ENCODE results near the gene SLC25A21. TPM values are rescaled to one million over a fixed set of nuclear protein-coding genes. Genes with fewer than 3 reads are reported as not detected.

The SLC25A21 gene
- total RNA-seq, 4 donors from 2014 or later = 0.39 to 3.3 (median 1.2) TPM

GRCh38 chr14:36951380-36951911 is 221.0 kb downstream of the SLC25A21 start:
- WGBS = 65% methylated on average over 2 of the region's 2 CpGs
- Histone ChIP-seq H3K9me3 (no peaks in the 10 kb centered on the region), H3K27me3 (no peaks in the 10 kb centered on the region), H3K27ac (replicated peaks in 1 of 4) (no peak overlapping the region), H3K36me3 (no peaks in the 10 kb centered on the region), H3K4me3 (no peak overlapping the region), H3K4me1 (no peaks in the 10 kb centered on the region)
- no peak for TF ChIP-seq EP300 (IDR thresholded peaks at IDR 0.05)
- intact Hi-C loops (cut with DNase I) = no loop called here
- DNase-seq (ENCODE audit: extremely low spot score) = no peak

- Histone ChIP-seq H3K36me3 (no peaks in the 10 kb centered on the region), H3K27ac (replicated peaks in 1 of 4) (no peak overlapping the region), H3K9me3 (no peaks in the 10 kb centered on the region), H3K4me1 (no peaks in the 10 kb centered on the region), H3K27me3 (no peaks in the 10 kb centered on the region), H3K4me3 (no peak overlapping the region)
- intact Hi-C loops (cut with DNase I) = no loop called here
- TF ChIP-seq EP300 (IDR thresholded peaks at IDR 0.05) = no peak
- TF ChIP-seq POLR2A (IDR thresholded peaks at IDR 0.05; ENCODE audit: low read depth) = no peak
- TF ChIP-seq POLR2AphosphoS5 (IDR thresholded peaks at IDR 0.05) = no peak
- TF ChIP-seq CTCF (IDR thresholded peaks at IDR 0.05) = no peak
- no peak for DNase-seq (ENCODE audit: extremely low spot score)
- 79% methylated on average over 1 of the region's 1 CpG for WGBS
Measured at GRCh38 chr14:36950812-36951211, 221.6 kb downstream of the SLC25A21 start.

GRCh38 chr14:36949371-36949770 is 223.0 kb downstream of the SLC25A21 start:
- no peaks in the 10 kb centered on the region for H3K4me1 ChIP-seq
- DNase-seq (ENCODE audit: extremely low spot score) = no peak
- H3K9me3 ChIP-seq = no peaks in the 10 kb centered on the region
- no peak for TF ChIP-seq EP300 (IDR thresholded peaks at IDR 0.05)
- no peak for TF ChIP-seq POLR2AphosphoS5 (IDR thresholded peaks at IDR 0.05)
- no peak for TF ChIP-seq POLR2A (IDR thresholded peaks at IDR 0.05; ENCODE audit: low read depth)
- TF ChIP-seq CTCF (IDR thresholded peaks at IDR 0.05) = no peak
- 83% methylated on average over 2 of the region's 2 CpGs for WGBS
- H3K27me3 ChIP-seq = no peaks in the 10 kb centered on the region
- intact Hi-C loops (cut with DNase I) = loop anchor here (10.0 kb wide), 2 partner anchors 205 to 395 kb away; no protein-coding TSS in a partner anchor
- H3K27ac ChIP-seq (replicated peaks in 1 of 4) = no peak overlapping the region
- H3K4me3 ChIP-seq = no peak overlapping the region
- H3K36me3 ChIP-seq = no peaks in the 10 kb centered on the region

GRCh38 chr14:36948157-36948859 is 224.1 kb downstream of the SLC25A21 start:
- TF ChIP-seq POLR2A (IDR thresholded peaks at IDR 0.05; ENCODE audit: low read depth) (no peak), CTCF (IDR thresholded peaks at IDR 0.05) (no peak), EP300 (IDR thresholded peaks at IDR 0.05) (no peak)
- no peak overlapping the region for H3K27ac ChIP-seq (replicated peaks in 1 of 4)
- H3K27me3 ChIP-seq = no peaks in the 10 kb centered on the region
- DNase-seq (ENCODE audit: extremely low spot score) = no peak
- H3K36me3 ChIP-seq = no peaks in the 10 kb centered on the region
- H3K4me3 ChIP-seq = no peak overlapping the region
- intact Hi-C loops (cut with DNase I) = loop anchor here (10.0 kb wide), 2 partner anchors 206 to 394 kb away; no protein-coding TSS in a partner anchor
- WGBS = 88% methylated on average over 5 of the region's 5 CpGs
- no peaks in the 10 kb centered on the region for H3K4me1 ChIP-seq
- no peaks in the 10 kb centered on the region for H3K9me3 ChIP-seq

GRCh38 chr14:36947362-36947761 is 225.0 kb downstream of the SLC25A21 start:
- H3K4me1 ChIP-seq = no peaks in the 10 kb centered on the region
- no peaks in the 10 kb centered on the region for H3K27me3 ChIP-seq
- no peak overlapping the region for H3K27ac ChIP-seq (replicated peaks in 1 of 4)
- no peak for DNase-seq (ENCODE audit: extremely low spot score)
- H3K9me3 ChIP-seq = no peaks in the 10 kb centered on the region
- 76% methylated on average over 1 of the region's 1 CpG for WGBS
- no peak for TF ChIP-seq EP300 (IDR thresholded peaks at IDR 0.05)
- TF ChIP-seq POLR2A (IDR thresholded peaks at IDR 0.05; ENCODE audit: low read depth) = no peak
- no peak for TF ChIP-seq CTCF (IDR thresholded peaks at IDR 0.05)
- no peak for TF ChIP-seq POLR2AphosphoS5 (IDR thresholded peaks at IDR 0.05)
- intact Hi-C loops (cut with DNase I) = loop anchor here (10.0 kb wide), 2 partner anchors 207 to 393 kb away; no protein-coding TSS in a partner anchor
- H3K36me3 ChIP-seq = no peaks in the 10 kb centered on the region
- no peak overlapping the region for H3K4me3 ChIP-seq
